C4-2B (cell line): Measurements from ENCODE around the gene PRDM8.

ENCODE experiments used
- ZFX ChIP-seq: fragments of 450-650 bp; IDR thresholded peaks from 2 replicates; pipeline ENCODE4 v1.6.1; 2017
- TF ChIP-seq, protein P1 (sequence below): fragments of 450-650 bp; conservative IDR thresholded peaks from 2 replicates; pipeline ENCODE4 v1.5.1; 2017; ENCODE audit warnings: mild to moderate bottlenecking

DNA sequence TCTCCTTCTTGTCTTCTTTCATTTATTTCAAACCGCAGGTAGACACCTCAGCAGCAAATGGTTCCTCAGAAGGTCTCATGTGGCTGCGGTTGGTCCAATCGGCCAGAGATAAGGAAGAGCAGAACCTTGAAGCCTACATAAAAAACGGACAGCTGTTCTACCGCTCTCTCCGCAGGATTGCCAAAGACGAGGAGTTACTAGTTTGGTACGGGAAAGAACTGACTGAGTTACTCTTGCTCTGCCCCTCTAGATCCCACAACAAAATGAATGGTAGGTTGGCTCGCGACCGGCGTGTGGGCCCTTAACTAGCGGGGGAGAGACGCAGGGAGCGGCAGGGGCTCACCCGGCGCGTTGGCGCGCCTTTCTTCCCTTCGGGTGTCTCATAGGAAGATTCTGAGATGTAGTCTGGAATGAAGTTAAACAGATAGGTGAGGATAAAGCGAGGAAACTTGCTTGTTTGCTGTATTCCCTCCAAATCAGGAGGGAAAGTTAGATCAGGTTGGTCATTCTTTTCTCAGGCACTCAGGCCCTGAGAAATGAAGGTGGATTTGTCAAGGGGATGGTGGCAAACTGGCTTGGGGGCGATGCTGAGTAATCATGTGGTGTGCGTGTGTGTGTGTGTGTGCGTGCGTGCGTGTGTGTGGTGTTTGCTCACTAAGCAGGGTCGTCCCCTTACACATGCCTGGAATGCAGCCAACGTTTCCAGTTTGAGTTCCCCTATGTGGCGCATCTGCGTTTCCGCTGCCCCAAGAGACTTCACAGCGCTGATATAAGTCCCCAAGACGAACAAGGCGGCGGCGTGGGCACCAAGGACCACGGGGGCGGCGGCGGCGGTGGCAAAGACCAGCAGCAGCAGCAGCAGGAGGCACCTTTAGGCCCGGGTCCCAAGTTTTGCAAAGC, 4.2 kb downstream of the PRDM8 start:
- TF ChIP-seq, protein P1, sequence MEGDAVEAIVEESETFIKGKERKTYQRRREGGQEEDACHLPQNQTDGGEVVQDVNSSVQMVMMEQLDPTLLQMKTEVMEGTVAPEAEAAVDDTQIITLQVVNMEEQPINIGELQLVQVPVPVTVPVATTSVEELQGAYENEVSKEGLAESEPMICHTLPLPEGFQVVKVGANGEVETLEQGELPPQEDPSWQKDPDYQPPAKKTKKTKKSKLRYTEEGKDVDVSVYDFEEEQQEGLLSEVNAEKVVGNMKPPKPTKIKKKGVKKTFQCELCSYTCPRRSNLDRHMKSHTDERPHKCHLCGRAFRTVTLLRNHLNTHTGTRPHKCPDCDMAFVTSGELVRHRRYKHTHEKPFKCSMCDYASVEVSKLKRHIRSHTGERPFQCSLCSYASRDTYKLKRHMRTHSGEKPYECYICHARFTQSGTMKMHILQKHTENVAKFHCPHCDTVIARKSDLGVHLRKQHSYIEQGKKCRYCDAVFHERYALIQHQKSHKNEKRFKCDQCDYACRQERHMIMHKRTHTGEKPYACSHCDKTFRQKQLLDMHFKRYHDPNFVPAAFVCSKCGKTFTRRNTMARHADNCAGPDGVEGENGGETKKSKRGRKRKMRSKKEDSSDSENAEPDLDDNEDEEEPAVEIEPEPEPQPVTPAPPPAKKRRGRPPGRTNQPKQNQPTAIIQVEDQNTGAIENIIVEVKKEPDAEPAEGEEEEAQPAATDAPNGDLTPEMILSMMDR, result no peak
- no peak for TF ChIP-seq ZFX
